ENCODE measurements around the gene ANKRD36B.
A peak's percentile ranks its signal among the peaks of the same experiment; 100 is the strongest.
"Not testable (repeated sequence)": the region's sequence is repeated elsewhere in the genome, so short reads cannot be mapped to it uniquely, and the experiment has no call there.

The ANKRD36B gene

DNA sequence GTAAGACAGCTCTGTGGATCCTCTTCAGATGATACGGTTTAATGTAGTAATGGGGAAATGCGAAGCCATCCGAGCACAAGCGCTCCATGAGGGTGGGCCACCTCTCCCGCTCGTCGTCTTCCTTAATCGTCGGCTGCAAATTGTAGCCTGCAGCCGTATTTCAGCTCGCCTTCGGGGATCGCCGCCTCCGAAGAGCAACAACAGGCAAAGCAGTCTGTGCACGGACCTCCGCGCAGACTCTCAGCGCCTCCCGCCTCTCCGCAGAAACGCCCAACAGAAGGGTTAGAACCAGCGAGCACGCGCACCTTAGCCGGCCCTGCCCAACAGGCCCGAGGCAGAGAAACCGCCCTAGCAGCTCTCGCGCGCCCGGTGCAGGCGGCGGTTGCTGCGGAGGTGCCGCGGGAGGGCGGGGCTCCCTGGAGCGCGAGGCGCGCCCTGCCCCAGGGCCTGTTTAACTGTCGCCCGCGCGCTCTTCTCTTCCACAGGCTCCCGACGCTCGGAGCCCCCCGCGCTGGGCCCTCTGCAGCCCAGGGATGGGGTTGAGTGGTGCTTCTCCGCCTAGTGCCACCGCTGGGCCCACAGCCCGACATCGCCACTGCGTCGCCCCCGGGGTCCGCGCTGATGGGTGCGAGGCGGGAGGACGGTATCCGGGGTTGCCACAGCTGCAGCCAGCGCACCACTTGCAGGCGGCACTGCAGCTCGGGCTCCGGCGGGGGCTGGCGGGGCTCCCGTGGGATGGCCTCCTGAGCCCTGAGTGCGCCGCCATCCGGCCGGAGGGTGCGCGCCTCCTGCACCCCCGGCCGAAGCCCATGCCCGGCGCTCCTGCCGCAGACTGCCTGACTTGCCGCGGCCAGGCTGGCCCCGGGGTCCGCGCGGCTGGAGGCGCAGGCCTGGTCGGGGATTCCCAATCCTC, at the start of gene ANKRD36B:
TSS of gene ANKRD36B (minus strand) at position 280 of the 913 bp plus-strand sequence. CDS start at position 88, 192 bp downstream.
- ChIA-PET CTCF (interaction anchor here (0.7 to 4.6 kb wide), 20 partner anchors 11 to 796 kb away, joined by 3 to 250 read pairs (median 5); partner anchors contain the start of genes ACTR1B and C2orf92), POLR2A (interaction anchor here (2.3 kb wide), 1 partner anchor 56 kb away, joined by 9 read pairs; the partner anchor contains the start of gene COX5B)
- H3K4me3 ChIP-seq (ENCODE audit: low read depth, low read length): peak within 1 kb of the TSS; percentile 65
- DNase-seq (ENCODE audit: low read depth, low spot score): not testable (repeated sequence)

DNA sequence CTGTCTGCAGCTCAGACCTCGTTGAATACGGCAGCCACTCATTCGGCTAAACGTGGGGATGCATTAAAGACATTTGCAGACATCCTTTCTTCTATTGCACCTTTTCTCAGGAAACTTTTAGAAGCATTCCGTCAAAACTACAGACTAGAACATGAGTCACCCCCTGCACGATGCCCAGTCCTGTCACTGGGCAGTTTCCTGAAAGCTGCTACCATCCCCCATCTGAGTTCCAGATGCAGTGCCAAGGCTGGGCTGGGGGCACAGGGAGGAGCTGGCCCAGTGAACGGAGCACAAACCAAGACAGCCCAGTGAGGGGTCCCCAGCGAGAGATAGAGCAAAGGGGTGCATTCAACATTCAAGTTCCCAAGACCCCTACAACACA, 36.4 kb upstream of the ANKRD36B start:
- H3K4me3 ChIP-seq (ENCODE audit: low read depth, low read length); DNase-seq (ENCODE audit: low read depth, low spot score); POLR2A ChIA-PET; CTCF ChIA-PET: not testable (repeated sequence)

DNA sequence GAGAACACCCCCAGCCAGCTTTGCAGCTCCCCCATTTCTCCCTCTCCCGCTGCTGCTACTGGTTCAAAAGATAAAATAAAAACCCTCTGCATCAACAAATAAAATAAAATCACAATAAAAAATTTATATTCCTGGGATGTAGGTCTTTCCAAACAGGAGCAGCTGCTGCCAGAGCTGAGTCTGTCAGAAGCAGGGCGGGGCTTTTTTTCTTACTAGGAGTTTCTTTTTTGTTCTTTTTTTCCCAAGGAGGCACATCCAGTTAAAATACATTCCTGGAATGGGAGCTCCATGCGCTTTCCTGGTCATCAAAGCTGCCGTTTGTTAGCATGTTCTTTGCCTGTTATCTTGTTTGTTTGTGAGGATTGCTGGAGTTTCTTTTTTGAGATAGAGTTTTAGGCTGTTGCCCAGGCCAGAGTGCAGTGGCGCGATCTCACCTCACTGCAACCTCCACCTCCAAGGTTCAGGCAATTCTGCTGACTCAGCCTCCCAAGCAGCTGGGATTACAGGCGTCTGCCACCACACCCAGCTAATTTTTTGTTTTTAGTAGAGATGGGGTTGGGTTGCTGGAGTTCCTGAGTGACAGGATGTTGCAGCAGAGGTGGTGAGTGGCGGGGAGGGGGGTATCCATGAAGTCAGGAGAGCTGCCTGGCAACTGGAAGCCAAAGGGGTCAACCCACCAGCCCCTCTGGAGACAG, 35.8 kb upstream of the ANKRD36B start:
- DNase-seq (ENCODE audit: low read depth, low spot score); CTCF ChIA-PET; H3K4me3 ChIP-seq (ENCODE audit: low read depth, low read length); POLR2A ChIA-PET: not testable (repeated sequence)

DNA sequence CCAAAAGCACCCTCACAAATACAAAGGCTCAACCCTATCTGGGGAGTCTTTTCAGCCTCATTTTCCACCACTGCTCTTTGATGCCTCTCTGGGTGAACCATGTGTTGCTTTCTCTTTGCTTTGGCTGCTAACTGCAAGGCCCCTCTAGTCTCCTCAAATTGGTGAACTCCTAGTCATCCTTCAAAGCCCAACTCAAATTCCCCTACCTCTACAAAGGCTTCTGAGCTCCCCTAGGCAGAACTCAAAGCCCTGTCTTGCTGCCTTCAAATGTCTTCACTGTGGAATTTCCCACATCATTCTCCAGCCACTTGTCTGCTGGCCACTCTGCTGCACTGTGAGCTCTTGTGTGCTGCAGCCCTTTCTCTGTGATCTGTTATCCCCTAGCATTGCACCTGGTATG, 33.3 kb upstream of the ANKRD36B start:
- H3K4me3 ChIP-seq (ENCODE audit: low read depth, low read length); POLR2A ChIA-PET; DNase-seq (ENCODE audit: low read depth, low spot score); CTCF ChIA-PET: not testable (repeated sequence)

DNA sequence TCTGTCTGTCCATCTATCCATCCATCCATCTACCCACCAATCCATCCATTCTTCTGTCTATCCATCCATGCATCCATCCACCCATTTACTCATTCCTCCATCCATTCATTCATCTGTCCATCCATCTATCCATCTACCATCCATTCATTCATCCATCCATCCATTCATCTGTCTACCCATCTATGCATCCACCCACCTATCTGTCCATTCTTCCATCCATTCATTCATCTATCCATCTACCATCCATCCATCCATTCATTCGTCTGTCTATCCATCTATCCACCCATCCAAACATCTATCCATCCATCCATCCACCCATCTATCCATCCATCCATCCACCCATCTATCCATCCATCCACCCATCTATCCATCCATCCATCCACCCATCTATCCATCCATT, 30.8 kb upstream of the ANKRD36B start:
- DNase-seq (ENCODE audit: low read depth, low spot score); POLR2A ChIA-PET; CTCF ChIA-PET; H3K4me3 ChIP-seq (ENCODE audit: low read depth, low read length): not testable (repeated sequence)

- POLR2A ChIA-PET; DNase-seq (ENCODE audit: low read depth, low spot score); H3K4me3 ChIP-seq (ENCODE audit: low read depth, low read length); CTCF ChIA-PET: not testable (repeated sequence)
These were observed 29.5 kb upstream of the ANKRD36B start for GRCh38 chr2:97618939-97619827.

GRCh38 chr2:97617911-97618310, 28.2 kb upstream of the ANKRD36B start:
- CTCF ChIA-PET: no interaction called here
- DNase-seq (ENCODE audit: low read depth, low spot score): no peak
- no peak overlapping the region for H3K4me3 ChIP-seq (ENCODE audit: low read depth, low read length)
- TF ChIP-seq, protein P1, sequence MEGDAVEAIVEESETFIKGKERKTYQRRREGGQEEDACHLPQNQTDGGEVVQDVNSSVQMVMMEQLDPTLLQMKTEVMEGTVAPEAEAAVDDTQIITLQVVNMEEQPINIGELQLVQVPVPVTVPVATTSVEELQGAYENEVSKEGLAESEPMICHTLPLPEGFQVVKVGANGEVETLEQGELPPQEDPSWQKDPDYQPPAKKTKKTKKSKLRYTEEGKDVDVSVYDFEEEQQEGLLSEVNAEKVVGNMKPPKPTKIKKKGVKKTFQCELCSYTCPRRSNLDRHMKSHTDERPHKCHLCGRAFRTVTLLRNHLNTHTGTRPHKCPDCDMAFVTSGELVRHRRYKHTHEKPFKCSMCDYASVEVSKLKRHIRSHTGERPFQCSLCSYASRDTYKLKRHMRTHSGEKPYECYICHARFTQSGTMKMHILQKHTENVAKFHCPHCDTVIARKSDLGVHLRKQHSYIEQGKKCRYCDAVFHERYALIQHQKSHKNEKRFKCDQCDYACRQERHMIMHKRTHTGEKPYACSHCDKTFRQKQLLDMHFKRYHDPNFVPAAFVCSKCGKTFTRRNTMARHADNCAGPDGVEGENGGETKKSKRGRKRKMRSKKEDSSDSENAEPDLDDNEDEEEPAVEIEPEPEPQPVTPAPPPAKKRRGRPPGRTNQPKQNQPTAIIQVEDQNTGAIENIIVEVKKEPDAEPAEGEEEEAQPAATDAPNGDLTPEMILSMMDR (IDR thresholded peaks at IDR 0.05; ENCODE audit: insufficient read depth, low read length, missing control alignments): no peak
- POLR2A ChIA-PET: no interaction called here

- CTCF ChIA-PET; POLR2A ChIA-PET; H3K4me3 ChIP-seq (ENCODE audit: low read depth, low read length); DNase-seq (ENCODE audit: low read depth, low spot score): not testable (repeated sequence)
These were observed 26.1 kb upstream of the ANKRD36B start for GRCh38 chr2:97615746-97616145.

GRCh38 chr2:97611895-97612294, 22.2 kb upstream of the ANKRD36B start:
- DNase-seq (ENCODE audit: low read depth, low spot score); POLR2A ChIA-PET; H3K4me3 ChIP-seq (ENCODE audit: low read depth, low read length); CTCF ChIA-PET: not testable (repeated sequence)

GRCh38 chr2:97608745-97609144, 19.1 kb upstream of the ANKRD36B start:
- DNase-seq (ENCODE audit: low read depth, low spot score); POLR2A ChIA-PET; H3K4me3 ChIP-seq (ENCODE audit: low read depth, low read length); CTCF ChIA-PET: not testable (repeated sequence)

DNA sequence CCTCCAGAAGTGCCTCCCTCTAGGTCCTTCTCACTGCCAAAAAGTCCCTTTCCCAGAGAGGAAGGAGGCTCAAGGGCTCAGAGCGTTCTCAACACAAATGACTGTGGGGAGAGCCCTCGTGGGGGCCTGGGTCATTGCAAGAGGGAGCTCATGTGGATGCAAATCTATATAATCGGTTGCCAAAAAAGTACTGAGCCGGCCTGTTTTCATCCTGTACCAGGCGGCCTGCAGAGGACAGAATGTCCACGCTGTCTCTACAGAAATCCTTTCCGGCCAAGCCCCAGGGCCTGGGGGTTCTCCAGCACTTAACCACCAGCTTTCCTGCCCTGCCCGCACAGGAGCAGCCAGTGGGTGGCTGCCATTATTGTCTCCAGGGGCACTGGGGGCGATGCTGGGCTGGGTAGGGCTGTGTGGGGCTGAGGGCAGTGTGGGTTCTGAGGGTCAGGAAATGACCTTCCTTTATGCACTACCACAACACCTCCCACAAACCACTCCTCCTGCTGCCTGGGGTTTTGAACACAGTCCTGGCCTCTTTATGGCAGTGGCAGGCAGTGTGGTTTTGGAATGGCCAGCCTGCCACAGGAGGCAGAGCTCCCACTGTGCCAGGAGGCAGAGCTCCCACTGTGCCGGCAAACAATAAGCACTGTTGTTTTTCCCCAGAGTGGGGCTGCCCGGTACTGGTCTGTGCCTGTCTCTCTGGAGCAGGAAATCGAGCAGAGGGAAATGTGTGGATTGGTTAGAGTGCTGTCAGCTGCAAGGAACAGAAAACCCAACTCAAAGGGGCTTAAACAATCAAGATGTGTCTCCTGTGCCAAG, 16.1 kb upstream of the ANKRD36B start:
- DNase-seq (ENCODE audit: low read depth, low spot score); POLR2A ChIA-PET; H3K4me3 ChIP-seq (ENCODE audit: low read depth, low read length); CTCF ChIA-PET: not testable (repeated sequence)

GRCh38 chr2:97605109-97605508, 15.4 kb upstream of the ANKRD36B start:
- CTCF ChIA-PET; POLR2A ChIA-PET; DNase-seq (ENCODE audit: low read depth, low spot score); H3K4me3 ChIP-seq (ENCODE audit: low read depth, low read length): not testable (repeated sequence)

- CTCF ChIA-PET; POLR2A ChIA-PET; DNase-seq (ENCODE audit: low read depth, low spot score); H3K4me3 ChIP-seq (ENCODE audit: low read depth, low read length): not testable (repeated sequence)
These were observed 11.9 kb upstream of the ANKRD36B start for GRCh38 chr2:97601537-97601936.

- CTCF ChIA-PET; H3K4me3 ChIP-seq (ENCODE audit: low read depth, low read length); DNase-seq (ENCODE audit: low read depth, low spot score); POLR2A ChIA-PET: not testable (repeated sequence)
These were observed 6.5 kb upstream of the ANKRD36B start for GRCh38 chr2:97596180-97596579.
